ENCODE measurements around the gene DENND10. TPM values are rescaled to one million over a fixed set of nuclear protein-coding genes. Genes with fewer than 3 reads are reported as not detected.

DENND10 gene
- total RNA-seq, 4 donors from 2014 or later = 23.8 to 50.2 (median 42.8) TPM

- Histone ChIP-seq H3K4me3 (no peak overlapping the region), H3K27me3 (no peaks in the 10 kb centered on the region), H3K4me1 (no peaks in the 10 kb centered on the region), H3K9me3 (no peaks in the 10 kb centered on the region), H3K27ac (peak overlapping the region in 1 of 2 donors; percentile 96), H3K36me3 (no peaks in the 10 kb centered on the region)
- TF ChIP-seq CTCF (IDR thresholded peaks at IDR 0.05) (no peak), POLR2A (IDR thresholded peaks at IDR 0.05) (no peak)
- no peak for DNase-seq
- intact Hi-C loops (cut with DNase I; ENCODE audit: low total_unique reads) = no loop called here
These were observed 62.7 kb downstream of the DENND10 start for GRCh38 chr10:119166564-119166963.

- Histone ChIP-seq H3K36me3 (no peaks in the 10 kb centered on the region), H3K27ac (no peak overlapping the region), H3K27me3 (no peaks in the 10 kb centered on the region), H3K9me3 (no peaks in the 10 kb centered on the region), H3K4me3 (no peak overlapping the region), H3K4me1 (no peaks in the 10 kb centered on the region)
- no peak for DNase-seq
- TF ChIP-seq POLR2A (IDR thresholded peaks at IDR 0.05) (no peak), CTCF (IDR thresholded peaks at IDR 0.05) (no peak)
- intact Hi-C loops (cut with DNase I; ENCODE audit: low total_unique reads) = no loop called here
These were observed 63.1 kb downstream of the DENND10 start for GRCh38 chr10:119167041-119167440.

- no peak for DNase-seq
- TF ChIP-seq CTCF (IDR thresholded peaks at IDR 0.05) = no peak
- no peak for TF ChIP-seq POLR2A (IDR thresholded peaks at IDR 0.05)
- H3K36me3 ChIP-seq = no peaks in the 10 kb centered on the region
- no peak overlapping the region for H3K27ac ChIP-seq
- H3K27me3 ChIP-seq = no peaks in the 10 kb centered on the region
- no peaks in the 10 kb centered on the region for H3K9me3 ChIP-seq
- intact Hi-C loops (cut with DNase I; ENCODE audit: low total_unique reads) = no loop called here
- H3K4me1 ChIP-seq = no peaks in the 10 kb centered on the region
- H3K4me3 ChIP-seq = no peak overlapping the region
These were observed 70.2 kb downstream of the DENND10 start for GRCh38 chr10:119174109-119174508.

- TF ChIP-seq POLR2A (IDR thresholded peaks at IDR 0.05) (no peak), CTCF (IDR thresholded peaks at IDR 0.05) (no peak)
- Histone ChIP-seq H3K9me3 (no peaks in the 10 kb centered on the region), H3K27ac (no peak overlapping the region), H3K36me3 (no peaks in the 10 kb centered on the region), H3K27me3 (no peaks in the 10 kb centered on the region), H3K4me1 (no peaks in the 10 kb centered on the region), H3K4me3 (no peak overlapping the region)
- intact Hi-C loops (cut with DNase I; ENCODE audit: low total_unique reads) = no loop called here
- DNase-seq = no peak
These were observed 72.3 kb downstream of the DENND10 start for GRCh38 chr10:119176166-119176565.

GRCh38 chr10:119177708-119178371 is 73.9 kb downstream of the DENND10 start:
- Histone ChIP-seq H3K4me1 (no peaks in the 10 kb centered on the region), H3K27me3 (no peaks in the 10 kb centered on the region), H3K4me3 (peak overlapping the region; percentile 78 to 89), H3K36me3 (no peaks in the 10 kb centered on the region), H3K9me3 (no peaks in the 10 kb centered on the region), H3K27ac (peak overlapping the region; percentile 92 to 95)
- TF ChIP-seq POLR2A (IDR thresholded peaks at IDR 0.05) = no peak
- TF ChIP-seq CTCF (IDR thresholded peaks at IDR 0.05) = no peak
- intact Hi-C loops (cut with DNase I; ENCODE audit: low total_unique reads) = no loop called here
- DNase-seq = no peak
